Endodermal cell (in vitro differentiated cells): ENCODE measurements around the gene CTDSPL2. TPM values are rescaled to one million over a fixed set of nuclear protein-coding genes. Genes with fewer than 3 reads are reported as not detected.

Experiments
- DNase-seq: peaks from one replicate; pipeline ENCODE4 v3.0.0-alpha.2; 2017
- H3K27ac ChIP-seq: 2 replicates; pipeline ENCODE4 v1.5.1; 2013; ENCODE audit warnings: mild to moderate bottlenecking, low read depth, low read length, moderate library complexity
- H3K27me3 ChIP-seq: 2 replicates; pipeline ENCODE4 v1.6.1; 2013; ENCODE audit warnings: mild to moderate bottlenecking, low read length, moderate library complexity; ENCODE audit not compliant: insufficient read depth, control insufficient read depth, poor library complexity, severe bottlenecking
- H3K36me3 ChIP-seq: 2 replicates; pipeline ENCODE4 v1.7.0; 2013; ENCODE audit warnings: mild to moderate bottlenecking, low read length, moderate library complexity; ENCODE audit not compliant: control insufficient read depth, insufficient read depth
- H3K4me1 ChIP-seq: one replicate; pipeline ENCODE4 v1.7.0; 2013; ENCODE audit warnings: low read length; ENCODE audit not compliant: control insufficient read depth, insufficient read depth
- H3K4me3 ChIP-seq: 2 replicates; pipeline ENCODE4 v1.5.1; 2013; ENCODE audit warnings: mild to moderate bottlenecking, low read length, moderate library complexity
- H3K9ac ChIP-seq: 2 replicates; pipeline ENCODE4 v1.6.1; 2013; ENCODE audit warnings: mild to moderate bottlenecking, low read length, moderate library complexity; ENCODE audit not compliant: poor library complexity, severe bottlenecking; ENCODE audit errors: extremely low read depth
- H3K9me3 ChIP-seq: 2 replicates; pipeline ENCODE4 v1.6.1; 2013; ENCODE audit warnings: mild to moderate bottlenecking, low read length, moderate library complexity; ENCODE audit not compliant: control insufficient read depth
- H3K27ac Mint-ChIP-seq: 2 replicates; pipeline ENCODE4 v1.8.0; 2020; ENCODE audit warnings: mixed read lengths
- H3K27me3 Mint-ChIP-seq: 2 replicates; pipeline ENCODE4 v1.8.0; 2021; ENCODE audit warnings: mild to moderate bottlenecking, mixed read lengths; ENCODE audit not compliant: insufficient read depth
- H3K36me3 Mint-ChIP-seq: 2 replicates; pipeline ENCODE4 v1.8.0; 2020; ENCODE audit warnings: low read depth, mixed read lengths
- H3K4me1 Mint-ChIP-seq: 2 replicates; pipeline ENCODE4 v1.8.0; 2020; ENCODE audit warnings: mixed read lengths
- H3K4me3 Mint-ChIP-seq: 2 replicates; pipeline ENCODE4 v1.8.0; 2020; ENCODE audit warnings: mild to moderate bottlenecking, moderate library complexity, mixed read lengths
- H3K9me3 Mint-ChIP-seq: 2 replicates; pipeline ENCODE4 v1.8.0; 2020; ENCODE audit warnings: mild to moderate bottlenecking, mixed read lengths
- WGBS, 2 experiments: methylation state at CpG; one replicate each; pipeline versions ENCODE4 v1.1.5 to v1.1.7; 2013; ENCODE audit warnings: missing lambda C conversion rate in 2 of 2, mixed read lengths in 1 of 2; ENCODE audit not compliant: insufficient coverage in 1 of 2, insufficient read length in 1 of 2; 5-methylcytosine and 5-hydroxymethylcytosine counted together
- total RNA-seq, 2 donors: library from RNA; stranded (reverse); fragmentation: NEBNext Ultra II Directional in 1 of 2; extraction: Animal tissue kit (Norgen Biotek cat#: 25700) in 1 of 2; gene quantifications; 2 replicates in 1 of 2; 3 replicates in 1 of 2; pipeline ENCODE4 v1.2.1, GENCODE V29; 2021
- TF ChIP-seq, protein P1 (sequence below): fragments of 200-600 bp; sonication (generic); conservative IDR thresholded peaks from 2 replicates; pipeline ENCODE4 v1.5.0; 2021; ENCODE audit warnings: antibody characterized with exemption, mild to moderate bottlenecking

Gene CTDSPL2
- total RNA-seq, 2 donors from 2014 or later: 71.1 to 74.3 TPM

DNA sequence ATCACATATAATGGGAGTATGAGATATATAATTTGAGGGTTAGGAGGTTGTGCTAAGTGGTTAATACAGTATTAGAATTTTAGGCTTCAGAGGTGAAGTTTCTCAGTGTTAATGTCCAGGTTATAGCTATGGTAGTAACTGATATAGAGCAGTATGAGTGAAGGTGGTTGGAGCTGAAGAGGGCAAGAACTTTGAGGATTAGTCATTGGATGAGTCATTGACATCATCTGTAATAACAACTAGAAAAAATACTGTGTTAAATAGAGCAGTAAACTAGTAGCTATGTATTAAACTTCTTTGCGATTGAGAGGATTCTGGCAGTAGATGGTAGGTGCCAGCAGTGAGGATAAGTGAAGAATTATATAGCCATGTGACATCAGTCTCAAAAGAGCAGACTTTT, 62.0 kb downstream of the CTDSPL2 start:
- Histone ChIP-seq H3K4me1 (no peaks in the 10 kb centered on the region), H3K4me3 (no peak overlapping the region), H3K27ac (no peak overlapping the region), H3K9me3 (no peaks in the 10 kb centered on the region), H3K27me3 (no peaks in the 10 kb centered on the region), H3K36me3 (peaks cover 70% of the 10 kb centered on the region), H3K9ac (no peak overlapping the region)
- H3K9me3 Mint-ChIP-seq: no peaks in the 10 kb centered on the region
- no peaks in the 10 kb centered on the region for H3K27me3 Mint-ChIP-seq
- 96 to 100% methylated on average over 1 of the region's 1 CpG for WGBS, 2 experiments
- peaks cover 48% of the 10 kb centered on the region for H3K36me3 Mint-ChIP-seq
- TF ChIP-seq, protein P1, sequence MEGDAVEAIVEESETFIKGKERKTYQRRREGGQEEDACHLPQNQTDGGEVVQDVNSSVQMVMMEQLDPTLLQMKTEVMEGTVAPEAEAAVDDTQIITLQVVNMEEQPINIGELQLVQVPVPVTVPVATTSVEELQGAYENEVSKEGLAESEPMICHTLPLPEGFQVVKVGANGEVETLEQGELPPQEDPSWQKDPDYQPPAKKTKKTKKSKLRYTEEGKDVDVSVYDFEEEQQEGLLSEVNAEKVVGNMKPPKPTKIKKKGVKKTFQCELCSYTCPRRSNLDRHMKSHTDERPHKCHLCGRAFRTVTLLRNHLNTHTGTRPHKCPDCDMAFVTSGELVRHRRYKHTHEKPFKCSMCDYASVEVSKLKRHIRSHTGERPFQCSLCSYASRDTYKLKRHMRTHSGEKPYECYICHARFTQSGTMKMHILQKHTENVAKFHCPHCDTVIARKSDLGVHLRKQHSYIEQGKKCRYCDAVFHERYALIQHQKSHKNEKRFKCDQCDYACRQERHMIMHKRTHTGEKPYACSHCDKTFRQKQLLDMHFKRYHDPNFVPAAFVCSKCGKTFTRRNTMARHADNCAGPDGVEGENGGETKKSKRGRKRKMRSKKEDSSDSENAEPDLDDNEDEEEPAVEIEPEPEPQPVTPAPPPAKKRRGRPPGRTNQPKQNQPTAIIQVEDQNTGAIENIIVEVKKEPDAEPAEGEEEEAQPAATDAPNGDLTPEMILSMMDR: no peak
- no peak for DNase-seq
- H3K27ac Mint-ChIP-seq: no peak overlapping the region
- no peak overlapping the region for H3K4me3 Mint-ChIP-seq
- peaks cover 8% of the 10 kb centered on the region for H3K4me1 Mint-ChIP-seq

DNA sequence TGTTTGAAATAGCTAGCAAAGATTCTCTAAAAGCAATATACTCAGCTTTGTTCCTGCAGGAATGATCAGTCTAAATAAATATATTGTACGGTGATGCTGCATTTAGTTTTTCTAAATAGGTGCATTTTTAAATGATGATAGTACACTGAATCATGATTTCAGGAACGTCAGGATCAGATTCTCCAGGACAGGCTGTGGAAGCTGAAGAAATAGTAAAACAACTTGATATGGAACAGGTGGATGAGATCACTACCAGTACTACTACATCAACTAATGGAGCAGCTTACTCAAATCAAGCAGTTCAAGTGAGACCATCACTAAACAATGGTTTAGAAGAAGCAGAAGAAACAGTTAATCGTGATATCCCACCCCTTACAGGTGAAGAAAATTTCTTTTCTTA, 63.2 kb downstream of the CTDSPL2 start:
- H3K9me3 Mint-ChIP-seq: no peaks in the 10 kb centered on the region

DNA sequence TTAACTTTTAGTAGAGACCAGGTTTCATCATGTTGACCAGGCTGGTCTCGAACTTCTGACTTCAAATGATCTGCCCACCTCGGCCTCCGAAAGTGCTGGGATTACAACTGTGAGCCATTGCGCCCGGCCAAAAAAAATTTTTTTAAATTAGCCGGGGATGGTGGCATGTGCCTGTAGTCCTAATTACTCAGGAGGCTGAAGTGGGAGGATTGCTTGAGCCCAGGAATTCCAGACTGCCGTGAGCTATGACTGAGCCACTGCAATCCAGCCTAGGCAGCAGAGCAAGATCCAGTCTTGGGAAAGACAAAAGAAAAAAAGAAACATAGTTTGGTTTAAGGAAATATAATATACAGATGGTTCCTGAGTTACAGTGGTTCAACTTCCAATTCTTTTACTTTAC, 64.6 kb downstream of the CTDSPL2 start:
- Histone ChIP-seq H3K36me3 (peaks cover 67% of the 10 kb centered on the region), H3K27ac (no peak overlapping the region), H3K27me3 (no peaks in the 10 kb centered on the region), H3K9ac (no peak overlapping the region), H3K4me3 (no peak overlapping the region), H3K9me3 (no peaks in the 10 kb centered on the region), H3K4me1 (no peaks in the 10 kb centered on the region)
- Mint-ChIP-seq H3K27me3 (no peaks in the 10 kb centered on the region), H3K4me3 (no peak overlapping the region), H3K9me3 (no peaks in the 10 kb centered on the region), H3K36me3 (peaks cover 57% of the 10 kb centered on the region), H3K27ac (no peak overlapping the region), H3K4me1 (no peaks in the 10 kb centered on the region)
- TF ChIP-seq, protein P1: no peak
- DNase-seq: no peak
- 88 to 95% methylated on average over 7 of the region's 7 CpGs for WGBS, 2 experiments

More for the DNA sequence above, 63.2 kb downstream of the CTDSPL2 start:
- 97% methylated on average over 2 of the region's 3 CpGs; no CpG with 5 or more reads in 1 of the 2 experiments for WGBS, 2 experiments
- Histone ChIP-seq H3K4me3 (no peak overlapping the region), H3K36me3 (peaks cover 70% of the 10 kb centered on the region), H3K27me3 (no peaks in the 10 kb centered on the region), H3K9ac (no peak overlapping the region), H3K9me3 (no peaks in the 10 kb centered on the region), H3K27ac (no peak overlapping the region), H3K4me1 (no peaks in the 10 kb centered on the region)
- DNase-seq: no peak
- H3K36me3 Mint-ChIP-seq: peaks cover 48% of the 10 kb centered on the region
- no peaks in the 10 kb centered on the region for H3K27me3 Mint-ChIP-seq
- H3K4me3 Mint-ChIP-seq: no peak overlapping the region
- TF ChIP-seq, protein P1: no peak
- peaks cover under 1% of the 10 kb centered on the region for H3K4me1 Mint-ChIP-seq
- H3K27ac Mint-ChIP-seq: no peak overlapping the region
